ENCODE data around the gene KIF6.
"Not testable (repeated sequence)": the region's sequence is repeated elsewhere in the genome, so short reads cannot be mapped to it uniquely, and the experiment has no call there.

Gene KIF6

GRCh38 chr6:39678914-39679313 is 46.3 kb downstream of the KIF6 start:
- no peak for DNase-seq (ENCODE audit: low read depth in 1 of 2, low spot score in 1 of 2)
- no peaks in the 10 kb centered on the region for H3K27me3 ChIP-seq (ENCODE audit: insufficient read depth, poor library complexity, severe bottlenecking)
- H3K4me3 ChIP-seq (replicated peaks; ENCODE audit: insufficient read depth, low read length), result no peak overlapping the region
- H3K27ac ChIP-seq (replicated peaks), result no peak overlapping the region
- TF ChIP-seq GABPA (IDR thresholded peaks at IDR 0.05; ENCODE audit: low read depth) (no peak), SPI1 (IDR thresholded peaks at IDR 0.05; ENCODE audit: borderline replicate concordance, low read depth) (no peak), REST (IDR thresholded peaks at IDR 0.05; ENCODE audit: insufficient replicate concordance, low read depth) (no peak), CTCF (IDR thresholded peaks at IDR 0.05; ENCODE audit: insufficient read depth, low read length) (no peak), POLR2AphosphoS5 (IDR thresholded peaks at IDR 0.05; ENCODE audit: low read depth) (no peak)

GRCh38 chr6:39677318-39677717 is 47.9 kb downstream of the KIF6 start:
- H3K4me3 ChIP-seq (replicated peaks; ENCODE audit: insufficient read depth, low read length); H3K27me3 ChIP-seq (ENCODE audit: insufficient read depth, poor library complexity, severe bottlenecking); DNase-seq (ENCODE audit: low read depth in 1 of 2, low spot score in 1 of 2); H3K27ac ChIP-seq (replicated peaks): not testable (repeated sequence)

- DNase-seq (ENCODE audit: low read depth in 1 of 2, low spot score in 1 of 2), result no peak
- Histone ChIP-seq H3K27me3 (ENCODE audit: insufficient read depth, poor library complexity, severe bottlenecking) (no peaks in the 10 kb centered on the region), H3K4me3 (replicated peaks; ENCODE audit: insufficient read depth, low read length) (no peak overlapping the region), H3K27ac (replicated peaks) (no peak overlapping the region)
- TF ChIP-seq GABPA (IDR thresholded peaks at IDR 0.05; ENCODE audit: low read depth) (no peak), CTCF (IDR thresholded peaks at IDR 0.05; ENCODE audit: insufficient read depth, low read length) (no peak), REST (IDR thresholded peaks at IDR 0.05; ENCODE audit: insufficient replicate concordance, low read depth) (no peak), POLR2AphosphoS5 (IDR thresholded peaks at IDR 0.05; ENCODE audit: low read depth) (no peak), SPI1 (IDR thresholded peaks at IDR 0.05; ENCODE audit: borderline replicate concordance, low read depth) (no peak)
These were observed 54.7 kb downstream of the KIF6 start for GRCh38 chr6:39670519-39670918.

- Histone ChIP-seq H3K4me3 (replicated peaks; ENCODE audit: insufficient read depth, low read length) (no peak overlapping the region), H3K27ac (replicated peaks) (no peak overlapping the region), H3K27me3 (ENCODE audit: insufficient read depth, poor library complexity, severe bottlenecking) (no peaks in the 10 kb centered on the region)
- TF ChIP-seq SPI1 (IDR thresholded peaks at IDR 0.05; ENCODE audit: borderline replicate concordance, low read depth) (no peak), REST (IDR thresholded peaks at IDR 0.05; ENCODE audit: insufficient replicate concordance, low read depth) (no peak), CTCF (IDR thresholded peaks at IDR 0.05; ENCODE audit: insufficient read depth, low read length) (no peak), GABPA (IDR thresholded peaks at IDR 0.05; ENCODE audit: low read depth) (no peak), POLR2AphosphoS5 (IDR thresholded peaks at IDR 0.05; ENCODE audit: low read depth) (no peak)
- no peak for DNase-seq (ENCODE audit: low read depth in 1 of 2, low spot score in 1 of 2)
These were observed 55.2 kb downstream of the KIF6 start for GRCh38 chr6:39669973-39670342.
